A549 (cell line): Measurements from ENCODE around the gene MAP3K20. TPM values are rescaled to one million over a fixed set of nuclear protein-coding genes. Genes with fewer than 3 reads are reported as not detected.

ENCODE experiments used
- ATAC-seq, 2 experiments: fragments of 200-7000 bp in 1 of 2; fragments of >200 bp in 1 of 2; cut with Nextera tagmentation in 1 of 2; cut with Tn5 transposase in 1 of 2; 3 replicates each; pipeline versions ENCODE4 v1.8.0 to v1.9.1; 2018 to 2020; ENCODE audit warnings: mild to moderate bottlenecking in 1 of 2, moderate library complexity in 1 of 2
- CTCF ChIA-PET: fragments of 300-600 bp; sonication (Branson Sonifier 250); formaldehyde crosslinking; extraction: SDS; loops from one replicate; lab custom pipeline; 2021; ENCODE audit warnings: antibody characterized with exemption, inconsistent platforms; lab: Yijun Ruan, JAX
- POLR2A ChIA-PET: fragments of 350-600 bp; formaldehyde crosslinking; extraction: SDS; loops from one replicate; lab custom pipeline; 2021; ENCODE audit warnings: antibody characterized with exemption, inconsistent platforms; lab: Yijun Ruan, JAX
- DNase-seq, 2 experiments: peaks; one replicate each; pipeline versions ENCODE4 v3.0.0 to v3.0.0-alpha.2; 2011 to 2016; ENCODE audit warnings: low read depth in 1 of 2, low spot score in 1 of 2
- FAIRE-seq: peaks from 2 replicates; lab custom pipeline; 2011; peaks lifted over from hg19 to GRCh38; lab: Jason Lieb, UNC
- H3K27ac ChIP-seq, 2 experiments: fragments of >200 bp; sonication (Bioruptor Twin); formaldehyde crosslinking; 3 replicates each; pipeline ENCODE4 v1.5.1; 2016 to 2017
- H3K4me1 ChIP-seq: fragments of >200 bp; sonication (Bioruptor Twin); formaldehyde crosslinking; 3 replicates; pipeline ENCODE4 v1.6.1; 2016
- H3K4me2 ChIP-seq: fragments of >200 bp; sonication (Bioruptor Twin); formaldehyde crosslinking; 3 replicates; pipeline ENCODE4 v1.6.1; 2016
- H3K4me3 ChIP-seq: fragments of >200 bp; sonication (Bioruptor Twin); formaldehyde crosslinking; 3 replicates; pipeline ENCODE4 v1.5.1; 2016
- H3K9me3 ChIP-seq: fragments of >200 bp; sonication (Bioruptor Twin); formaldehyde crosslinking; 3 replicates; pipeline ENCODE4 v1.6.1; 2016
- ATOH8 ChIP-seq: fragments of 250-450 bp; sonication (Bioruptor Pico); IDR thresholded peaks from 2 replicates; pipeline ENCODE4 v1.5.0; 2020; ENCODE audit warnings: low read depth, mild to moderate bottlenecking, moderate library complexity
- CBX8 ChIP-seq: fragments of 200-600 bp; sonication (generic); IDR thresholded peaks from 2 replicates; pipeline ENCODE4 v1.6.1; 2016
- CEBPB ChIP-seq, 2 experiments: fragments of >200 bp in 1 of 2; sonication (Bioruptor Twin) in 1 of 2; formaldehyde crosslinking in 1 of 2; IDR thresholded peaks; 2 replicates each; pipeline ENCODE4 v1.6.1; 2012 to 2016
- CHD2 ChIP-seq: fragments of 150-350 bp; IDR thresholded peaks from 2 replicates; pipeline ENCODE4 v1.6.1; 2014; ENCODE audit warnings: low read length; ENCODE audit not compliant: partially characterized antibody
- EP300 ChIP-seq, 2 experiments: fragments of >200 bp; sonication (Bioruptor Twin); formaldehyde crosslinking; IDR thresholded peaks; 2 replicates in 1 of 2; 3 replicates in 1 of 2; pipeline ENCODE4 v1.6.1; 2016 to 2017
- ESRRA ChIP-seq: fragments of 150-350 bp; IDR thresholded peaks from 2 replicates; pipeline ENCODE4 v1.6.1; 2014; ENCODE audit warnings: mild to moderate bottlenecking, low read length, borderline replicate concordance
- FOSB ChIP-seq: fragments of 250-450 bp; sonication (Bioruptor Pico); IDR thresholded peaks from 2 replicates; pipeline ENCODE4 v1.5.0; 2020; ENCODE audit warnings: mild to moderate bottlenecking, moderate library complexity
- HDAC2 ChIP-seq: fragments of 200-600 bp; sonication (generic); IDR thresholded peaks from 2 replicates; pipeline ENCODE4 v1.6.1; 2016
- HES2 ChIP-seq: fragments of >200 bp; sonication (Bioruptor Twin); formaldehyde crosslinking; IDR thresholded peaks from 2 replicates; pipeline ENCODE4 v1.6.1; 2016
- HMGXB4 ChIP-seq: fragments of 250-450 bp; sonication (Bioruptor Pico); IDR thresholded peaks from 2 replicates; pipeline ENCODE4 v1.5.0; 2021; ENCODE audit warnings: mild to moderate bottlenecking, moderate library complexity, borderline replicate concordance
- HOXB13 ChIP-seq: fragments of 250-450 bp; sonication (Bioruptor Pico); IDR thresholded peaks from 2 replicates; pipeline ENCODE4 v1.5.0; 2020; ENCODE audit warnings: low read depth, mild to moderate bottlenecking, moderate library complexity
- JUNB ChIP-seq: fragments of >200 bp; sonication (Bioruptor Twin); formaldehyde crosslinking; IDR thresholded peaks from 2 replicates; pipeline ENCODE4 v1.6.1; 2016
- KDM5A ChIP-seq: fragments of 200-600 bp; sonication (generic); IDR thresholded peaks from 2 replicates; pipeline ENCODE4 v1.6.1; 2016; ENCODE audit warnings: antibody characterized with exemption, mild to moderate bottlenecking
- MAZ ChIP-seq: fragments of 150-350 bp; IDR thresholded peaks from 2 replicates; pipeline ENCODE4 v1.6.1; 2014; ENCODE audit warnings: antibody characterized with exemption, low read depth, low read length, borderline replicate concordance
- MYC ChIP-seq: IDR thresholded peaks from 2 replicates; pipeline ENCODE4 v1.6.1; 2012; ENCODE audit warnings: mild to moderate bottlenecking, inconsistent platforms, low read length, improper control_type of control experiment, borderline replicate concordance
- NR3C1 ChIP-seq: fragments of >200 bp; sonication (Bioruptor Twin); formaldehyde crosslinking; IDR thresholded peaks from 3 replicates; pipeline ENCODE4 v1.6.1; 2017
- PBX3 ChIP-seq: IDR thresholded peaks from 2 replicates; pipeline ENCODE4 v1.6.1; 2012
- PHF8 ChIP-seq: fragments of 200-600 bp; sonication (generic); IDR thresholded peaks from 2 replicates; pipeline ENCODE4 v1.6.1; 2016; ENCODE audit warnings: low read depth, mild to moderate bottlenecking, antibody characterized with exemption, moderate library complexity, borderline replicate concordance
- REST ChIP-seq: fragments of 200-600 bp; sonication (generic); IDR thresholded peaks from 2 replicates; pipeline ENCODE4 v1.6.1; 2016; ENCODE audit warnings: antibody characterized with exemption, mild to moderate bottlenecking, moderate library complexity
- TFCP2L1 ChIP-seq: fragments of 250-450 bp; sonication (Bioruptor Pico); IDR thresholded peaks from 2 replicates; pipeline ENCODE4 v1.5.0; 2021; ENCODE audit warnings: mild to moderate bottlenecking
- TP53 ChIP-seq: fragments of 250-450 bp; sonication (Bioruptor Pico); IDR thresholded peaks from 2 replicates; pipeline ENCODE4 v1.5.0; 2021; ENCODE audit warnings: mild to moderate bottlenecking, moderate library complexity
- ZC3H11A ChIP-seq: fragments of 450-650 bp; IDR thresholded peaks from 2 replicates; pipeline ENCODE4 v1.6.1; 2014; ENCODE audit warnings: antibody characterized with exemption, mild to moderate bottlenecking
- ZFP36 ChIP-seq: fragments of 450-650 bp; IDR thresholded peaks from 2 replicates; pipeline ENCODE4 v1.6.1; 2014; ENCODE audit warnings: borderline replicate concordance; ENCODE audit not compliant: partially characterized antibody
- ZSCAN20 ChIP-seq: fragments of 250-450 bp; sonication (Bioruptor Pico); IDR thresholded peaks from 2 replicates; pipeline ENCODE4 v1.8.0; 2022; ENCODE audit warnings: mild to moderate bottlenecking, moderate library complexity
- WGBS: methylation state at CpG from one replicate; pipeline ENCODE4 v1.1.6; 2017; ENCODE audit errors: missing lambda C conversion rate; 5-methylcytosine and 5-hydroxymethylcytosine counted together
- polyA plus RNA-seq, 4 experiments: library from polyadenylated mRNA; depleted of rRNA in 3 of 4; stranded (reverse); fragments of >200 nt; fragmentation: RNase III in 1 of 4; extraction: RNeasy Plus Mini Kit Qiagen cat#74134 plus additional on column Dnase treatment in 1 of 4; gene quantifications; 2 replicates in 3 of 4; 3 replicates in 1 of 4; pipeline ENCODE4 v1.2.3, GENCODE V29; 2011 to 2017
- TF ChIP-seq, protein P1 (sequence below): IDR thresholded peaks from 2 replicates; pipeline ENCODE4 v1.6.1; 2012
- TF ChIP-seq, protein P2 (sequence below): fragments of 150-350 bp; IDR thresholded peaks from 2 replicates; pipeline ENCODE4 v1.6.1; 2014; ENCODE audit warnings: low read depth, mild to moderate bottlenecking, low read length

Gene MAP3K20
- polyA plus RNA-seq, 2 of the 4 experiments (the other 2 are of a cell fraction), result 34.7 to 80.7 TPM

- ChIA-PET CTCF (interaction anchor here (0.7 to 1.7 kb wide), 2 partner anchors 10 to 28 kb away, joined by 3 to 6 read pairs; no protein-coding TSS in a partner anchor), POLR2A (no interaction called here)
- no peak overlapping the region for H3K4me2 ChIP-seq
- H3K9me3 ChIP-seq, result no peaks in the 10 kb centered on the region
- TF ChIP-seq MAZ (no peak), MYC (no peak), HDAC2 (no peak), ESRRA (no peak), CEBPB (IDR thresholded peaks at IDR 0.05) (no peak), ZSCAN20 (CRISPR knock-in tag) (no peak), REST (no peak), TP53 (CRISPR knock-in tag) (no peak), EP300 (IDR thresholded peaks at IDR 0.05) (no peak), ATOH8 (no peak), CBX8 (no peak), PHF8 (no peak), FOSB (CRISPR knock-in tag) (no peak), HMGXB4 (CRISPR knock-in tag) (no peak)
- TF ChIP-seq, protein P1, sequence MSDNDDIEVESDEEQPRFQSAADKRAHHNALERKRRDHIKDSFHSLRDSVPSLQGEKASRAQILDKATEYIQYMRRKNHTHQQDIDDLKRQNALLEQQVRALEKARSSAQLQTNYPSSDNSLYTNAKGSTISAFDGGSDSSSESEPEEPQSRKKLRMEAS, result no peak
- H3K4me3 ChIP-seq, result no peak overlapping the region
- 81% methylated on average over 3 of the region's 3 CpGs for WGBS
- ATAC-seq (no peak), FAIRE-seq (no peak), DNase-seq (no peak)
- H3K4me1 ChIP-seq, result no peaks in the 10 kb centered on the region
- no peak overlapping the region for H3K27ac ChIP-seq
These were observed 163.2 kb downstream of the MAP3K20 start for GRCh38 chr2:173238831-173239230.

DNA sequence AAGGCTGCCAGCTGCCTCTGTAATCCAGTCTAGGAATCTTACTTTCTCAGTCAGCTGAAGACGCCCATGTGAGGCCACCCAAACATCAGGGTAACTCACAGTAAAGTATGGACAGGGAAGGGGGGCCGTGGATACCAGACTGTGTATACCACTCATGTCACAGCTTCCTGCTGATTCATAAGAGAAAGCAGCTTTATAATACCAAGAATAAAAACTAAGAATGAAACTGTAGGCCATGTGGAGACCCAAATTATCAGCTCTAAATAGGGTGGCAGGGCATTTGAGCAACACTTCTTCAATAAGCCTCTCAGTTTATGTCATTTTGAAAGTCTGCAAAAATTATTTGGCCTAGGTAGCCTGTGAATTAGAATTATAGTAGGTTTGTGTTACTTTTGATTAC lies 164.0 kb downstream of the MAP3K20 start:
- 90% methylated on average over 2 of the region's 2 CpGs for WGBS
- CTCF ChIA-PET, result interaction anchor here (0.7 to 1.7 kb wide), 3 partner anchors 9 to 29 kb away, joined by 3 to 6 read pairs (median 3); no protein-coding TSS in a partner anchor
- ATAC-seq (no peak), DNase-seq (no peak), FAIRE-seq (no peak)
- POLR2A ChIA-PET, result no interaction called here
- Histone ChIP-seq H3K4me2 (no peak overlapping the region), H3K4me1 (no peaks in the 10 kb centered on the region), H3K9me3 (no peaks in the 10 kb centered on the region), H3K27ac (no peak overlapping the region), H3K4me3 (no peak overlapping the region)
- no peak for TF ChIP-seq FOSB (CRISPR knock-in tag)
- TF ChIP-seq HES2, result no peak
- TF ChIP-seq KDM5A, result no peak
- TF ChIP-seq, protein P2, sequence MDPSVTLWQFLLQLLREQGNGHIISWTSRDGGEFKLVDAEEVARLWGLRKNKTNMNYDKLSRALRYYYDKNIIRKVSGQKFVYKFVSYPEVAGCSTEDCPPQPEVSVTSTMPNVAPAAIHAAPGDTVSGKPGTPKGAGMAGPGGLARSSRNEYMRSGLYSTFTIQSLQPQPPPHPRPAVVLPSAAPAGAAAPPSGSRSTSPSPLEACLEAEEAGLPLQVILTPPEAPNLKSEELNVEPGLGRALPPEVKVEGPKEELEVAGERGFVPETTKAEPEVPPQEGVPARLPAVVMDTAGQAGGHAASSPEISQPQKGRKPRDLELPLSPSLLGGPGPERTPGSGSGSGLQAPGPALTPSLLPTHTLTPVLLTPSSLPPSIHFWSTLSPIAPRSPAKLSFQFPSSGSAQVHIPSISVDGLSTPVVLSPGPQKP, result no peak
- no peak for TF ChIP-seq JUNB
- TF ChIP-seq PBX3, result no peak
- TF ChIP-seq ZFP36, result no peak
- no peak for TF ChIP-seq TFCP2L1
- TF ChIP-seq ZC3H11A, result no peak
- TF ChIP-seq, protein P1, result no peak
- no peak for TF ChIP-seq NR3C1
- no peak for TF ChIP-seq ATOH8
- TF ChIP-seq TP53 (CRISPR knock-in tag), result no peak
- no peak for TF ChIP-seq CHD2
- TF ChIP-seq MAZ, result no peak
- TF ChIP-seq HOXB13 (CRISPR knock-in tag), result no peak
